NT2/D1 (cell line): Measurements from ENCODE around the gene HTR3D.

ENCODE experiments used
- SUZ12 ChIP-seq: IDR thresholded peaks from 2 replicates; pipeline ENCODE4 v1.6.1; 2011; ENCODE audit not compliant: insufficient read length, insufficient read depth; ENCODE audit errors: extremely low read depth
- ZNF274 ChIP-seq: IDR thresholded peaks from 2 replicates; pipeline ENCODE4 v1.6.1; 2011; ENCODE audit warnings: mild to moderate bottlenecking, low read depth, low read length

GRCh38 chr3:184040010-184040409 is 8.5 kb downstream of the HTR3D start:
- no peak for TF ChIP-seq ZNF274
- no peak for TF ChIP-seq SUZ12
